ENCODE results near the gene ARSK. TPM values are rescaled to one million over a fixed set of nuclear protein-coding genes. Genes with fewer than 3 reads are reported as not detected.

The ARSK gene
- total and polyA plus RNA-seq, 2 experiments from 2014 or later, result 23.2 to 40.8 TPM

DNA sequence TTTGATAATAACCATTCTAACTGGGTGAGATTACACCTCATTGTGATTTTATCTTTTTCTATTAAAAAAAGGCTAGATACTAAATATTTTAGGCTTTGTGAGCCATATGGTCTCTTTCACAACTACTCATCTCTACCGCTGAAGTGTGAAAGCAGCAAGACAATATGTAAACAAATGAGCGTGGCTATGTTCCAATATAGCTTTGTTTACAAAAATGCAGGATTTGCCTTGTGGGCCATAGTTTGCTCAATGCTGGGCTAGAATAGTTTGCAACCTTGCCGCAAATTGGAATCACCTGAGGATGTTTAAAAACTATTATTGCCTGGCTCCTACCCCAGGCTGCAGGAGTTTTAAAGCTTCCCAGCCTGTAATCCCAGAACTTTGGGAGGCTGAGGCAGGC lies 54.8 kb downstream of the ARSK start:
- H3K36me3 ChIP-seq (ENCODE audit: insufficient read depth), result no peaks in the 10 kb centered on the region; the same call in 1 of the 2 replicates
- Mint-ChIP-seq H3K27me3 (ENCODE audit: insufficient read depth, low read depth, poor library complexity) (peaks cover 2% of the 10 kb centered on the region), H3K4me3 (no peak overlapping the region), H3K36me3 (ENCODE audit: low read depth) (peaks cover 12% of the 10 kb centered on the region), H3K9me3 (peaks cover 15% of the 10 kb centered on the region; the same call in 2 of the 3 replicates), H3K27ac (no peak overlapping the region), H3K4me1 (no peaks in the 10 kb centered on the region)
- H3K4me2 ChIP-seq, result no peak overlapping the region
- H3K79me2 ChIP-seq (replicated peaks; ENCODE audit: insufficient read depth), result no peaks in the 10 kb centered on the region
- no peaks in the 10 kb centered on the region for H3K27me3 ChIP-seq (ENCODE audit: insufficient read depth)
- no peak overlapping the region for H2AFZ ChIP-seq
- H3F3A ChIP-seq (replicated peaks; ENCODE audit: low read depth), result no peaks in the 10 kb centered on the region
- H3K27ac ChIP-seq (ENCODE audit: low read depth), result no peak overlapping the region
- ATAC-seq, result no peak
- H4K20me1 ChIP-seq (replicated peaks; ENCODE audit: insufficient read depth), result no peaks in the 10 kb centered on the region
- no peak overlapping the region for H3K4me3 ChIP-seq
- H3K4me1 ChIP-seq (ENCODE audit: insufficient read depth), result no peaks in the 10 kb centered on the region
- no peaks in the 10 kb centered on the region for H3K9me2 ChIP-seq (ENCODE audit: insufficient read depth)
- TF ChIP-seq POLR2AphosphoS5 (IDR thresholded peaks at IDR 0.05; ENCODE audit: low read depth) (no peak), ZNF462 (CRISPR knock-in tag; IDR thresholded peaks at IDR 0.05) (no peak), EZH2 (IDR thresholded peaks at IDR 0.05; ENCODE audit: low read depth, unreplicated experiment) (no peak), STAT1 (IDR thresholded peaks at IDR 0.05; ENCODE audit: unreplicated experiment) (no peak), EZH2phosphoT487 (IDR thresholded peaks at IDR 0.05; ENCODE audit: unreplicated experiment) (no peak), CREB1 (CRISPR knock-in tag; IDR thresholded peaks at IDR 0.05; ENCODE audit: low read depth) (no peak), JUNB (IDR thresholded peaks at IDR 0.05; ENCODE audit: unreplicated experiment) (no peak), ZNF114 (CRISPR knock-in tag; IDR thresholded peaks at IDR 0.05) (no peak), ZNF331 (CRISPR knock-in tag; IDR thresholded peaks at IDR 0.05; ENCODE audit: low read depth) (no peak), ETS1 (IDR thresholded peaks at IDR 0.05) (no peak), NANOG (IDR thresholded peaks at IDR 0.05; ENCODE audit: borderline replicate concordance) (no peak)
- TF ChIP-seq, protein P1, sequence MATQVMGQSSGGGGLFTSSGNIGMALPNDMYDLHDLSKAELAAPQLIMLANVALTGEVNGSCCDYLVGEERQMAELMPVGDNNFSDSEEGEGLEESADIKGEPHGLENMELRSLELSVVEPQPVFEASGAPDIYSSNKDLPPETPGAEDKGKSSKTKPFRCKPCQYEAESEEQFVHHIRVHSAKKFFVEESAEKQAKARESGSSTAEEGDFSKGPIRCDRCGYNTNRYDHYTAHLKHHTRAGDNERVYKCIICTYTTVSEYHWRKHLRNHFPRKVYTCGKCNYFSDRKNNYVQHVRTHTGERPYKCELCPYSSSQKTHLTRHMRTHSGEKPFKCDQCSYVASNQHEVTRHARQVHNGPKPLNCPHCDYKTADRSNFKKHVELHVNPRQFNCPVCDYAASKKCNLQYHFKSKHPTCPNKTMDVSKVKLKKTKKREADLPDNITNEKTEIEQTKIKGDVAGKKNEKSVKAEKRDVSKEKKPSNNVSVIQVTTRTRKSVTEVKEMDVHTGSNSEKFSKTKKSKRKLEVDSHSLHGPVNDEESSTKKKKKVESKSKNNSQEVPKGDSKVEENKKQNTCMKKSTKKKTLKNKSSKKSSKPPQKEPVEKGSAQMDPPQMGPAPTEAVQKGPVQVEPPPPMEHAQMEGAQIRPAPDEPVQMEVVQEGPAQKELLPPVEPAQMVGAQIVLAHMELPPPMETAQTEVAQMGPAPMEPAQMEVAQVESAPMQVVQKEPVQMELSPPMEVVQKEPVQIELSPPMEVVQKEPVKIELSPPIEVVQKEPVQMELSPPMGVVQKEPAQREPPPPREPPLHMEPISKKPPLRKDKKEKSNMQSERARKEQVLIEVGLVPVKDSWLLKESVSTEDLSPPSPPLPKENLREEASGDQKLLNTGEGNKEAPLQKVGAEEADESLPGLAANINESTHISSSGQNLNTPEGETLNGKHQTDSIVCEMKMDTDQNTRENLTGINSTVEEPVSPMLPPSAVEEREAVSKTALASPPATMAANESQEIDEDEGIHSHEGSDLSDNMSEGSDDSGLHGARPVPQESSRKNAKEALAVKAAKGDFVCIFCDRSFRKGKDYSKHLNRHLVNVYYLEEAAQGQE (IDR thresholded peaks at IDR 0.05; ENCODE audit: unreplicated experiment), result no peak
- TF ChIP-seq, protein P2, sequence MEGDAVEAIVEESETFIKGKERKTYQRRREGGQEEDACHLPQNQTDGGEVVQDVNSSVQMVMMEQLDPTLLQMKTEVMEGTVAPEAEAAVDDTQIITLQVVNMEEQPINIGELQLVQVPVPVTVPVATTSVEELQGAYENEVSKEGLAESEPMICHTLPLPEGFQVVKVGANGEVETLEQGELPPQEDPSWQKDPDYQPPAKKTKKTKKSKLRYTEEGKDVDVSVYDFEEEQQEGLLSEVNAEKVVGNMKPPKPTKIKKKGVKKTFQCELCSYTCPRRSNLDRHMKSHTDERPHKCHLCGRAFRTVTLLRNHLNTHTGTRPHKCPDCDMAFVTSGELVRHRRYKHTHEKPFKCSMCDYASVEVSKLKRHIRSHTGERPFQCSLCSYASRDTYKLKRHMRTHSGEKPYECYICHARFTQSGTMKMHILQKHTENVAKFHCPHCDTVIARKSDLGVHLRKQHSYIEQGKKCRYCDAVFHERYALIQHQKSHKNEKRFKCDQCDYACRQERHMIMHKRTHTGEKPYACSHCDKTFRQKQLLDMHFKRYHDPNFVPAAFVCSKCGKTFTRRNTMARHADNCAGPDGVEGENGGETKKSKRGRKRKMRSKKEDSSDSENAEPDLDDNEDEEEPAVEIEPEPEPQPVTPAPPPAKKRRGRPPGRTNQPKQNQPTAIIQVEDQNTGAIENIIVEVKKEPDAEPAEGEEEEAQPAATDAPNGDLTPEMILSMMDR (conservative IDR thresholded peaks at IDR 0.05; ENCODE audit: low read depth in 2 of 2), result no peak
- no peak for DNase-seq (ENCODE audit: low spot score)

All from GM23338 (cell line).